Lower lobe of right lung (tissue), 2 donors: ENCODE results near the gene IER2. TPM values are rescaled to one million over a fixed set of nuclear protein-coding genes. Genes with fewer than 3 reads are reported as not detected.
A peak's percentile ranks its signal among the peaks of the same experiment; 100 is the strongest.
"Not testable (repeated sequence)": the region's sequence is repeated elsewhere in the genome, so short reads cannot be mapped to it uniquely, and the experiment has no call there.

Experiments used
- ATAC-seq, 2 donors: fragments of 200-7000 bp; cut with Tn5 transposase; one replicate each; pipeline ENCODE4 v1.9.1; 2020 to 2022; ENCODE audit warnings: mild to moderate bottlenecking in 2 of 2, moderate library complexity in 2 of 2
- DNase-seq: peaks from one replicate; pipeline ENCODE4 v3.0.0-alpha.2; 2020
- H3K27ac ChIP-seq: fragments of 200-600 bp; one replicate; pipeline ENCODE4 v1.8.0; 2022
- H3K27me3 ChIP-seq: fragments of 200-600 bp; one replicate; pipeline ENCODE4 v1.8.0; 2022; ENCODE audit warnings: low read depth
- H3K36me3 ChIP-seq: fragments of 200-600 bp; one replicate; pipeline ENCODE4 v1.8.0; 2022; ENCODE audit warnings: mild to moderate bottlenecking
- H3K4me1 ChIP-seq: fragments of 200-600 bp; one replicate; pipeline ENCODE4 v1.8.0; 2022
- H3K4me3 ChIP-seq: fragments of 200-600 bp; one replicate; pipeline ENCODE4 v1.8.0; 2022; ENCODE audit warnings: mild to moderate bottlenecking
- H3K9me3 ChIP-seq: fragments of 200-600 bp; one replicate; pipeline ENCODE4 v1.8.0; 2022
- CTCF ChIP-seq: fragments of 200-600 bp; IDR thresholded peaks from one replicate; pipeline ENCODE4 v1.8.0; 2022; ENCODE audit warnings: antibody characterized with exemption, mild to moderate bottlenecking
- intact Hi-C: fragments of 100-400 bp; cut with DNase I; formaldehyde crosslinking; loops from one replicate; pipeline ENCODE4 v1.11.0; 2022
- total RNA-seq: library from RNA; stranded (reverse); fragmentation: NEBNext Ultra II Directional; extraction: Animal tissue kit (Norgen Biotek cat#: 25700); gene quantifications from one replicate; pipeline ENCODE4 v1.2.1, GENCODE V29; 2021
- donor health status: DM: no; HTN: yes; CAD: no; lungs with severe emphysema.

The IER2 gene
- total RNA-seq, 1 donor from 2014 or later: 80.2 TPM

DNA sequence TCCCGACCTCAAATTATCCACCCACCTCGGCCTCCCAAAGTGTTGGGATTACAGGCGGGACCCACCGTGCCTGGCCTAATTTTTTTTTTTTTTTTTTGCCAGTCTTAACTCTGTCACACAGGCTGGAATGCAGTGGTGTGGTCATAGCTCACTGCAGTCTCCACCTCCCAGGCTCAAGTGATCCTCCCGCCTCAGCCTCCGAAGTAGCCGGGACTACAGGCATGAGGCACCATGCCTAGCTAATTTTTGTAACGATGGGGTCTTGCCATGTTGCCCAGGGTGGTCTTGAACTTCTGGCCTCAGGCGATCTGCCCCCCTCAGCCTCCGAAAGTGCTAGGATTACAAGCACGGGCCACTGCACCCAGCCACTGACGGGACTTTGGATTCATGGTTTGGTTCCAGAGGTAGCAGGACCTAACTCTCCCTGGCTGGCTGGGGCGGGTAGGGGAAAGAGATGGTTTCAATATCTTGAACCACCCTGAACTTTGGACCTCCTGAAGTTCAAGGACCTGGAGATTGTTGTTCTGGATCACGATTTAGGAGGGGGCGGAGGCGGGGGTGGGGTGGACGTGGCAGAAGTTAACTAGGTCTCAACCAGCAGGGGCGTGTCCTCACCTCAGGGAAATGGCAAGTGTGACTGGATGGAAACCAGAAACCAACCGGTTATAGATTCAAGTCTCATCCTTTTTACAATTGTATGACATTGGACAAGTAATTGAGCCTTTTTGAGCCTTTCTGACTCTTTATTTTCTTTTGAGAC is 40.8 kb downstream of the IER2 start:
- TF ChIP-seq CTCF: no peak

DNA sequence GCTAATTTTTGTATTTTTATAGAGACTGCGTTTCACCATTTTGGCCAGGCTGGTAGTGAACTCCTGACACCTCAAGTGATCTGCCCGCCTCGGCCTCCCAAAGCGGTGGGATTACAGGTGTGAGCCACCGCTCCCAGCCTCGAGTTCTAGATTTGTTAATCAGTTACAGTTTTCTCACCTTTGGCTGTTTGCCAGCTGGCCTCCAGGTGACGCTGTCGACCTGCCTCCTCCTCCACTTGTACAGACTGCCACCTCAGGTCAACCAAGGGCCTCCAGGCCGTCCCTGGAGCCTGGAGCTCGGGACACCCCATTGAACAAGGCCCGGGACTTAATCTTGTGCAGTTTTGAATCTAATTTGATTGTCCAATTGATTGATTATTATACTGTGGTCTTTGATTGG is 45.5 kb downstream of the IER2 start:
- TF ChIP-seq CTCF: peak; percentile 27
- no peaks in the 10 kb centered on the region for H3K36me3 ChIP-seq
- no peaks in the 10 kb centered on the region for H3K9me3 ChIP-seq
- ATAC-seq: peak; percentile 50 to 62
- H3K4me1 ChIP-seq: peaks cover 23% of the 10 kb centered on the region
- DNase-seq: peak; percentile 57
- intact Hi-C loops: no loop called here
- H3K27me3 ChIP-seq: no peaks in the 10 kb centered on the region
- no peak overlapping the region for H3K4me3 ChIP-seq
- H3K27ac ChIP-seq: no peak overlapping the region

More for the DNA sequence above, 40.8 kb downstream of the IER2 start:
- intact Hi-C loops: no loop called here
- H3K4me1 ChIP-seq: peaks cover 23% of the 10 kb centered on the region
- H3K27me3 ChIP-seq: no peaks in the 10 kb centered on the region
- H3K9me3 ChIP-seq: no peaks in the 10 kb centered on the region
- H3K27ac ChIP-seq: no peak overlapping the region
- H3K36me3 ChIP-seq: no peaks in the 10 kb centered on the region
- no peak overlapping the region for H3K4me3 ChIP-seq
- DNase-seq (no peak), ATAC-seq (no peak)

DNA sequence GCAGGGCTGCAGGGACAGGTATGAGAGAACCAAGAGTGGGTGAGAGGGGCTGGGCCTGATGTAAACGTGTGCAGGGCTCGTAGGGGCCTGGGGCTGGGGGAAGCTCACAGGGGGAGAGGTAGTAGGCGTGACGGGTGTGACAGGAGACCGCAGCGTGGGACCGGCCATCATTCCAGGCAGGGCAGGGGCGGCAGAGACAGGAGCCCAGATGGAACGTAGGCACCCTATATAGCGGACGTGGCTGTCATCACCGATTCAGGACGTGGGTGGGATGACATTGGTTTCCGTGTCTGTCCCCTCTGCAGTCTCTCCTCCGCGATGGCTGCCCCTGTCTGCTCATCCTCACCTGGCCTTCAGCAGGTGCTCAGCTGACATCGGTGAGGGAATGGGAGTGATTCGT is 48.4 kb downstream of the IER2 start:
- Histone ChIP-seq H3K36me3 (no peaks in the 10 kb centered on the region), H3K27ac (no peak overlapping the region), H3K27me3 (no peaks in the 10 kb centered on the region), H3K4me1 (peaks cover 22% of the 10 kb centered on the region), H3K4me3 (no peak overlapping the region), H3K9me3 (no peaks in the 10 kb centered on the region)
- ATAC-seq (no peak), DNase-seq (no peak)
- intact Hi-C loops: no loop called here
- no peak for TF ChIP-seq CTCF

- H3K4me1 ChIP-seq, H3K36me3 ChIP-seq, DNase-seq, H3K27me3 ChIP-seq, H3K27ac ChIP-seq, H3K9me3 ChIP-seq, intact Hi-C loops, H3K4me3 ChIP-seq, ATAC-seq: not testable (repeated sequence)
Measured at GRCh38 chr19:13202112-13202511, 51.9 kb downstream of the IER2 start.

Other genes starting within 250 kb of the IER2 start
- gene SYCE2, start 231.1 kb upstream of the IER2 start, total RNA-seq: not detected
- gene FARSA, start 216.7 kb upstream of the IER2 start, total RNA-seq: 44.4 TPM
- 872 TPM for gene CALR, start 211.8 kb upstream of the IER2 start, total RNA-seq
- gene RAD23A, start 204.5 kb upstream of the IER2 start, total RNA-seq: 93.3 TPM
- gene GADD45GIP1, start 193.2 kb upstream of the IER2 start, total RNA-seq: 14.8 TPM
- gene DAND5, start 180.8 kb upstream of the IER2 start, total RNA-seq: 0.32 TPM
- gene NFIX, start 154.9 kb upstream of the IER2 start, total RNA-seq: 146 TPM
- 27.2 TPM for gene LYL1, start 47.6 kb upstream of the IER2 start, total RNA-seq
- 29.3 TPM for gene TRMT1, start 33.7 kb upstream of the IER2 start, total RNA-seq
- gene NACC1, start 32.1 kb upstream of the IER2 start, total RNA-seq: 35.2 TPM
- 82.7 TPM for gene STX10, start within 50 bp of the IER2 start, total RNA-seq